SK-N-MC (cell line): ENCODE measurements around the gene ATXN10.

ENCODE experiments used
- EZH2 ChIP-seq: fragments of 200-600 bp; sonication (generic); IDR thresholded peaks from one replicate; pipeline ENCODE4 v1.6.1; 2017; ENCODE audit warnings: antibody characterized with exemption
- FOXP2 ChIP-seq: optimal IDR thresholded peaks from 2 replicates; pipeline ENCODE3; 2011; ENCODE audit warnings: mild to moderate bottlenecking, moderate library complexity; ENCODE audit not compliant: insufficient read depth; ENCODE audit errors: extremely low read length, control extremely low read depth
- POLR2AphosphoS5 ChIP-seq: IDR thresholded peaks from 2 replicates; pipeline ENCODE4 v1.6.1; 2012; ENCODE audit warnings: mild to moderate bottlenecking, low read depth, low read length, borderline replicate concordance

GRCh38 chr22:45644714-45645113, 26.9 kb upstream of the ATXN10 start:
- TF ChIP-seq POLR2AphosphoS5 (no peak), EZH2 (no peak), FOXP2 (no peak)
